Body of pancreas (tissue), 4 donors: Measurements from ENCODE around the gene MOB4. TPM values are rescaled to one million over a fixed set of nuclear protein-coding genes. Genes with fewer than 3 reads are reported as not detected.
A peak's percentile ranks its signal among the peaks of the same experiment; 100 is the strongest.

Experiments
- ATAC-seq: fragments of 150-250 bp; one replicate; pipeline ENCODE4 v1.9.1; 2016
- DNase-seq, 4 donors: peaks; one replicate each; pipeline ENCODE4 v3.0.0-alpha.2; 2019
- H3K27ac ChIP-seq, 4 donors: fragments of 200-600 bp; sonication (generic); 1 replicate in 3 of 4; 2 replicates in 1 of 4; pipeline versions ENCODE4 v1.5.1 to v1.6.1; 2016 to 2019; ENCODE audit warnings: mild to moderate bottlenecking in 1 of 4, mixed read lengths in 1 of 4, moderate library complexity in 1 of 4
- H3K27me3 ChIP-seq, 2 donors: fragments of 200-600 bp; sonication (generic); one replicate each; pipeline ENCODE4 v1.6.0; 2016; ENCODE audit warnings: mild to moderate bottlenecking in 1 of 2
- H3K36me3 ChIP-seq, 2 donors: fragments of 200-600 bp; sonication (generic); replicated peaks in 1 of 2; 2 replicates each; pipeline ENCODE4 v1.5.1; 2016; ENCODE audit warnings: low read depth in 2 of 2; ENCODE audit not compliant: insufficient read depth in 1 of 2
- H3K4me1 ChIP-seq: fragments of 200-600 bp; sonication (generic); one replicate; pipeline ENCODE4 v1.6.0; 2016
- H3K4me3 ChIP-seq, 2 donors: fragments of 200-600 bp; sonication (generic); 1 replicate in 1 of 2; 2 replicates in 1 of 2; pipeline ENCODE4 v1.5.1; 2016 to 2019
- H3K9me3 ChIP-seq, 3 donors: fragments of 200-600 bp; sonication (generic); 1 replicate in 2 of 3; 2 replicates in 1 of 3; pipeline ENCODE4 v1.5.1; 2016
- POLR2A ChIP-seq, 3 donors: fragments of 450-650 bp; IDR thresholded peaks; one replicate each; pipeline ENCODE4 v1.6.1; 2016; ENCODE audit warnings: antibody characterized with exemption in 3 of 3, mild to moderate bottlenecking in 2 of 3
- WGBS, 2 donors: methylation state at CpG; one replicate each; pipeline ENCODE4 v1.1.5; 2017; 5-methylcytosine and 5-hydroxymethylcytosine counted together
- intact Hi-C: fragments of 100-400 bp; cut with DNase I; formaldehyde crosslinking; loops from one replicate; pipeline ENCODE4 v1.15.1; 2023
- small RNA-seq: library from RNA; depleted of rRNA; stranded (forward); fragments of <200 nt; gene quantifications from one replicate; pipeline ENCODE3, GENCODE V24; 2016
- total RNA-seq, 2 donors: library from RNA; depleted of rRNA; stranded (reverse); fragments of >200 nt; gene quantifications; one replicate each; pipeline ENCODE4 v1.1.0, GENCODE V29; 2016
- TF ChIP-seq, protein P1 (sequence below), 7 experiments: fragments of 450-650 bp in 4 of 7; fragments of 200-600 bp in 3 of 7; sonication (generic) in 3 of 7; IDR thresholded peaks; one replicate each; pipeline ENCODE4 v1.5.1; 2016 to 2019; ENCODE audit warnings: antibody characterized with exemption in 7 of 7

The MOB4 gene
- total RNA-seq, 2 donors from 2014 or later = 5.3 to 16.1 TPM

DNA sequence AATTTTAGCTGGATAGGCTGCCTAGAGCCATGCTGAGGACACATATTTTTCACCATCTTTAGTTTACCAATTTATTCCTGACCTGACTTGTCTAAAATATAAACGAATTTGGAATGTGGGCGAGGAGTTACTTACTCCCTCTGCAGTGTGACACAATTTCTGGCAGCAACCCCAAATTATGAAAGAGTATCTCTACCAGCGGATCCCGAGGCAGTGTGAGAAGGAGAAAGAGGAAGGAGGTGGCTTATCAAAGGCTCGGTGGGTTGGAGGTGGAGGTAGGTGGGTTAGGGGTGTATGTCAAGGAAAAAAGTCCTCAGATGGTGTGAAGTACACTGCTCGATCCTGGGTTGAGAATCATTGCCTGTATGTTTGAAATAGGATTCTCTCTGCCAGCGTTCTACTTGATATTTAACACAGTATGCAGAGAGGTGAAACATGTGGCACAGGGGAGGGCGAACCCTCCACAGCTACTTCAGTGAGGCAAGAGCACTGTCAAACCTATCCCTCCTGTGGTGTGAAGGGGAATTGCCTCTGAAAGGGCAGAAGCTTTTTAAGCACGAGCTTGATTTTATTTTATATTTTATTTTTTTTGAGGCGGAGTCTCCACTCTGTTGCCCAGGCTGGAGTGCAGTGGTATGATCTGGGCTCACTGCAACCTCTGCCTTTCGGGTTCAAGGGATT lies 83.6 kb downstream of the MOB4 start:
- Histone ChIP-seq H3K27ac (no peak overlapping the region), H3K4me3 (no peak overlapping the region), H3K27me3 (no peaks in the 10 kb centered on the region), H3K4me1 (no peaks in the 10 kb centered on the region), H3K9me3 (no peaks in the 10 kb centered on the region), H3K36me3 (no peaks in the 10 kb centered on the region)
- WGBS, 2 donors = 53 to 54% methylated on average over 11 of the region's 11 CpGs
- ATAC-seq = peak; percentile 64
- no peak for TF ChIP-seq POLR2A (IDR thresholded peaks at IDR 0.05)
- TF ChIP-seq, protein P1, sequence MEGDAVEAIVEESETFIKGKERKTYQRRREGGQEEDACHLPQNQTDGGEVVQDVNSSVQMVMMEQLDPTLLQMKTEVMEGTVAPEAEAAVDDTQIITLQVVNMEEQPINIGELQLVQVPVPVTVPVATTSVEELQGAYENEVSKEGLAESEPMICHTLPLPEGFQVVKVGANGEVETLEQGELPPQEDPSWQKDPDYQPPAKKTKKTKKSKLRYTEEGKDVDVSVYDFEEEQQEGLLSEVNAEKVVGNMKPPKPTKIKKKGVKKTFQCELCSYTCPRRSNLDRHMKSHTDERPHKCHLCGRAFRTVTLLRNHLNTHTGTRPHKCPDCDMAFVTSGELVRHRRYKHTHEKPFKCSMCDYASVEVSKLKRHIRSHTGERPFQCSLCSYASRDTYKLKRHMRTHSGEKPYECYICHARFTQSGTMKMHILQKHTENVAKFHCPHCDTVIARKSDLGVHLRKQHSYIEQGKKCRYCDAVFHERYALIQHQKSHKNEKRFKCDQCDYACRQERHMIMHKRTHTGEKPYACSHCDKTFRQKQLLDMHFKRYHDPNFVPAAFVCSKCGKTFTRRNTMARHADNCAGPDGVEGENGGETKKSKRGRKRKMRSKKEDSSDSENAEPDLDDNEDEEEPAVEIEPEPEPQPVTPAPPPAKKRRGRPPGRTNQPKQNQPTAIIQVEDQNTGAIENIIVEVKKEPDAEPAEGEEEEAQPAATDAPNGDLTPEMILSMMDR (IDR thresholded peaks at IDR 0.05) = peak in 4 of 7 experiments; percentile 20 to 40 (median 34)
- intact Hi-C loops = no loop called here
- DNase-seq = peak in 3 of 4 donors; percentile 19 to 42 (median 24)

DNA sequence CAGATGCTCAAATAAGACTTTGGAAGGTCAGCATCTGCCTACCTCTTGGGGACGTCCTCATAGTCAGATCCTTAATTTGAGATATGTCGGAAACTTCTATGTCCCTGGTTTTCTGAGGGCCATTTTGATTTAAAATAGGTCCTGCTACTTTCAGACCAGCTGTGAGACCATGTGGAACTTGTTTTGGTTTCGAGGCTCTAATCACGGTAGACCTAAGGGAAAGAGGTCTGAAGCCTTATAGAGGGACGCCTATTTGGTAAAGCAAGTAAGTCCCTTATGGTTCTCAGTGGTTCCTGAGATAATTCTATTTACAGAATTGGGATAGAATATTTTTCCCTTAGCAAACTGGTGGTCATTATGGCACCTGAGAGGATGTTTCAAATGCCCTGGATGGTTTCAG lies 84.4 kb downstream of the MOB4 start:
- ATAC-seq (no peak), DNase-seq (no peak)
- Histone ChIP-seq H3K4me3 (no peak overlapping the region), H3K27me3 (no peaks in the 10 kb centered on the region), H3K9me3 (no peaks in the 10 kb centered on the region), H3K27ac (no peak overlapping the region), H3K4me1 (no peaks in the 10 kb centered on the region), H3K36me3 (no peaks in the 10 kb centered on the region)
- intact Hi-C loops = no loop called here
- no peak for TF ChIP-seq POLR2A (IDR thresholded peaks at IDR 0.05)
- TF ChIP-seq, protein P1 (IDR thresholded peaks at IDR 0.05) = no peak
- WGBS, 2 donors = 70 to 74% methylated on average over 5 of the region's 5 CpGs

DNA sequence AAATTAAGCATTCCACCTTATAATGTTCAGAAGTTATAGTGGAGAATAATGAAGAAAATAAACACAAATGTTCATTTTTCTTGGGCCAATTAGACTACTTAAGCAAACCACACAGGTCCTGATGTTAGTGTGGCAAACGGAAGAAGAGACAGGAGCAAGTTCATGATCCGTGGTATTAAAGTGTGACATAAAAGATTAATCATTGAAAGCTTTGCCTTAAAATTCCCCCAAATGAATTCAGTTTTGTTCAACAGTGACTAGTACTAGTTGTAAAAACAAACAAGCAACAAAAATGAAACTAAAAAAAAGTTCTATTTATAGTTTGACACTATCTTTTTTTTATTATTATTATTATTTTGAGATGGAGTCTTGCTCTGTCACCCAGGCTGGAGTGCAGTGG lies 85.9 kb downstream of the MOB4 start:
- intact Hi-C loops = no loop called here

More for the DNA sequence above, 85.9 kb downstream of the MOB4 start:
- Histone ChIP-seq H3K27ac (no peak overlapping the region), H3K9me3 (no peaks in the 10 kb centered on the region), H3K4me3 (no peak overlapping the region), H3K27me3 (no peaks in the 10 kb centered on the region), H3K4me1 (no peaks in the 10 kb centered on the region), H3K36me3 (no peaks in the 10 kb centered on the region)
- no peak for ATAC-seq
- 59 to 70% methylated on average over 2 of the region's 2 CpGs for WGBS, 2 donors
- TF ChIP-seq, protein P1 (IDR thresholded peaks at IDR 0.05) = no peak
- no peak for TF ChIP-seq POLR2A (IDR thresholded peaks at IDR 0.05)
- DNase-seq = no peak

Small RNA genes within 50 kb of the gene (small RNA-seq; reads per million reads assigned to genes)
- gene AC020550.1 = not detected

Other genes with a start within 250 kb of the MOB4 start
- 10 to 100 TPM; 12.2 TPM for gene ANKRD44, start 205.3 kb upstream of the MOB4 start, total RNA-seq
- gene SF3B1, start 81.0 kb upstream of the MOB4 start, total RNA-seq = 100 to 1,000 TPM; 361 to 396 TPM
- 1 to 10 TPM; 5.3 to 9.6 TPM for gene COQ10B, start 62.5 kb upstream of the MOB4 start, total RNA-seq
- gene HSPD1, start 16.2 kb upstream of the MOB4 start, total RNA-seq = 100 to 1,000 TPM in 1 of 2 donors, 10 to 100 TPM in 1; 81.4 to 117 TPM
- 10 to 100 TPM; 40.2 to 99.5 TPM for gene HSPE1, start 15.7 kb upstream of the MOB4 start, total RNA-seq
- gene RFTN2, start 159.5 kb downstream of the MOB4 start, total RNA-seq = 10 to 100 TPM in 1 of 2 donors, 1 to 10 TPM in 1; 1.3 to 11.9 TPM
- 10 to 100 TPM in 1 of 2 donors, 1 to 10 TPM in 1; 6.5 to 12.2 TPM for gene MARS2, start 189.3 kb downstream of the MOB4 start, total RNA-seq